Right lobe of liver (tissue), 6 donors: Measurements from ENCODE around the gene BEND6. TPM values are rescaled to one million over a fixed set of nuclear protein-coding genes. Genes with fewer than 3 reads are reported as not detected.

Source experiments
- ATAC-seq, 4 donors: fragments of 200-7000 bp; cut with Tn5 transposase; one replicate each; pipeline ENCODE4 v1.9.1; 2020; ENCODE audit warnings: mild to moderate bottlenecking in 4 of 4, moderate library complexity in 4 of 4
- DNase-seq, 3 donors: peaks; one replicate each; pipeline ENCODE4 v3.0.0-alpha.2; 2020
- H3K27ac ChIP-seq, 3 donors: fragments of 200-600 bp; one replicate each; pipeline ENCODE4 v1.8.0; 2022
- H3K27me3 ChIP-seq, 2 donors: fragments of 200-600 bp; one replicate each; pipeline ENCODE4 v1.8.0; 2022
- H3K36me3 ChIP-seq, 4 donors: fragments of 200-600 bp; sonication (generic) in 1 of 4; one replicate each; pipeline versions ENCODE4 v1.5.1 to v1.8.0; 2017 to 2022; ENCODE audit warnings: control low read depth in 1 of 4
- H3K4me1 ChIP-seq, 4 donors: fragments of 200-600 bp; sonication (generic) in 1 of 4; one replicate each; pipeline versions ENCODE4 v1.5.1 to v1.8.0; 2017 to 2022; ENCODE audit warnings: control low read depth in 1 of 4
- H3K4me3 ChIP-seq, 3 donors: fragments of 200-600 bp; one replicate each; pipeline ENCODE4 v1.8.0; 2022
- H3K9me3 ChIP-seq, 4 donors: fragments of 200-600 bp; sonication (generic) in 1 of 4; one replicate each; pipeline versions ENCODE4 v1.5.1 to v1.8.0; 2017 to 2022; ENCODE audit warnings: control low read depth in 1 of 4
- POLR2A ChIP-seq: fragments of 450-650 bp; IDR thresholded peaks from one replicate; pipeline ENCODE4 v1.6.1; 2017; ENCODE audit warnings: antibody characterized with exemption, mild to moderate bottlenecking
- WGBS: methylation state at CpG from one replicate; pipeline ENCODE4 v1.1.6; 2018; ENCODE audit warnings: low coverage, low lambda C conversion rate; ENCODE audit not compliant: insufficient coverage; ENCODE audit errors: missing lambda C conversion rate; 5-methylcytosine and 5-hydroxymethylcytosine counted together
- intact Hi-C, 2 donors: fragments of 100-400 bp; cut with DNase I; formaldehyde crosslinking; loops; one replicate each; pipeline versions ENCODE4 v1.11.2 to v1.14.1; 2022
- total RNA-seq, 6 experiments: library from RNA; depleted of rRNA in 2 of 6; stranded (reverse); fragments of >200 nt in 2 of 6; fragmentation: NEBNext Ultra II Directional in 3 of 6; extraction: Animal tissue kit (Norgen Biotek cat#: 25700) in 3 of 6; gene quantifications; one replicate each; pipeline versions ENCODE4 v1.1.0 to v1.2.4, GENCODE V29; 2016 to 2023
- TF ChIP-seq, protein P1 (sequence below), 4 donors: fragments of 200-600 bp in 3 of 4; fragments of 450-650 bp in 1 of 4; IDR thresholded peaks; one replicate each; pipeline versions ENCODE4 v1.5.1 to v1.8.0; 2016 to 2022; ENCODE audit warnings: antibody characterized with exemption in 4 of 4, mild to moderate bottlenecking in 2 of 4
- donor health status: DM: no; HTN: yes; CAD: no.
- donor health status: DM: no; HTN: no; CAD: no.
- donor health status: DM: no; HTN: no; CAD: no.
- donor health status: DM: no; HTN: yes; CAD: no.
- donor health status: DM: no; HTN: yes; CAD: no.

Gene BEND6
- total RNA-seq, 6 experiments from 2014 or later: not detected

DNA sequence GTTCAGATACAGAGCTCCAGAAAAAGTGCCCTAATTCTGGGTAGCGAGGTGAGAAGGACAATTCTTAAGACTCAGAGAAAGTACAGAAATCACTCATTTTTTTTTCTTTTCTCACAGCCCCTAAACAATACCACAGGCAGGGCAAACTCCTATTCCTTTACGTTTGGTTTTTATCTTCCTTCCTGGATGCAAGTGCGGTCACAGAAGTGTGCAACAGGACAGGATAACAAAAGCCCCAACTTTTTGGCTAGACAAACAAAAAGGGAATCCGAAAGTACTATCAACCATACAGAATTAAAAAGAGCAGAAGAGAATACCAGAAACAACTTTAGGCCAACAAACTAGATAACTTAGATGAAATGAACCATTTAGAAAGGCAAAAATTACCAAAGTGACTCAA is 18.4 kb upstream of the BEND6 start:
- 22% methylated on average over 4 of the region's 4 CpGs for WGBS
- intact Hi-C loops: no loop called here
- Histone ChIP-seq H3K27ac (no peak overlapping the region), H3K4me1 (no peaks in the 10 kb centered on the region), H3K27me3 (no peaks in the 10 kb centered on the region), H3K4me3 (no peak overlapping the region), H3K36me3 (no peaks in the 10 kb centered on the region), H3K9me3 (no peaks in the 10 kb centered on the region)
- ATAC-seq (no peak), DNase-seq (no peak)
- TF ChIP-seq, protein P1, sequence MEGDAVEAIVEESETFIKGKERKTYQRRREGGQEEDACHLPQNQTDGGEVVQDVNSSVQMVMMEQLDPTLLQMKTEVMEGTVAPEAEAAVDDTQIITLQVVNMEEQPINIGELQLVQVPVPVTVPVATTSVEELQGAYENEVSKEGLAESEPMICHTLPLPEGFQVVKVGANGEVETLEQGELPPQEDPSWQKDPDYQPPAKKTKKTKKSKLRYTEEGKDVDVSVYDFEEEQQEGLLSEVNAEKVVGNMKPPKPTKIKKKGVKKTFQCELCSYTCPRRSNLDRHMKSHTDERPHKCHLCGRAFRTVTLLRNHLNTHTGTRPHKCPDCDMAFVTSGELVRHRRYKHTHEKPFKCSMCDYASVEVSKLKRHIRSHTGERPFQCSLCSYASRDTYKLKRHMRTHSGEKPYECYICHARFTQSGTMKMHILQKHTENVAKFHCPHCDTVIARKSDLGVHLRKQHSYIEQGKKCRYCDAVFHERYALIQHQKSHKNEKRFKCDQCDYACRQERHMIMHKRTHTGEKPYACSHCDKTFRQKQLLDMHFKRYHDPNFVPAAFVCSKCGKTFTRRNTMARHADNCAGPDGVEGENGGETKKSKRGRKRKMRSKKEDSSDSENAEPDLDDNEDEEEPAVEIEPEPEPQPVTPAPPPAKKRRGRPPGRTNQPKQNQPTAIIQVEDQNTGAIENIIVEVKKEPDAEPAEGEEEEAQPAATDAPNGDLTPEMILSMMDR (IDR thresholded peaks at IDR 0.05): no peak
- no peak for TF ChIP-seq POLR2A

- Histone ChIP-seq H3K36me3 (no peaks in the 10 kb centered on the region), H3K27me3 (no peaks in the 10 kb centered on the region), H3K9me3 (no peaks in the 10 kb centered on the region), H3K27ac (no peak overlapping the region), H3K4me3 (no peak overlapping the region), H3K4me1 (no peaks in the 10 kb centered on the region)
- 43% methylated on average over 1 of the region's 1 CpG for WGBS
- intact Hi-C loops: no loop called here
- TF ChIP-seq, protein P1 (IDR thresholded peaks at IDR 0.05): no peak
- no peak for TF ChIP-seq POLR2A
- DNase-seq: peak in 1 of 3 donors; percentile 43
- ATAC-seq: peak in 3 of 4 donors; percentile 35 to 100 (median 60)
Measured at GRCh38 chr6:56938649-56939191, 16.2 kb upstream of the BEND6 start.

DNA sequence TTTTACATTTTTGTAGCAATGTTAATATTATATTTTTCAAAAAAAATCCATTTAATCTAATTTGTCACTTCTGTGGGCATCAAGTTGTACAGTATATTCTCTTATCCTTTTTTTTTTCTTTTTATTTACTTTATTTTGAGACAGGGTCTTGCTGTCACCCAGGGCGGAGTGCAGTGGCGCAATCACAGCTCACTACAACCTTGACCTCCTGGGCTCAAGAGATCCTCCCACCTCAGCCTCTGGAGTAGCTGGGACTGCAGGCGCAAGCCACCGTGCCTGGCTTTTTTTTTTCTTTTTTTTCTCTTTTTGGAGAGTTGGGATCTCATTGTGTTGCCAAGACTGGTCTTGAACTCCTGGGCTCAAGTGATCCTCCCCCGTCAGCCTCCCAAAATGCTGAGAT is 14.4 kb upstream of the BEND6 start:
- Histone ChIP-seq H3K9me3 (no peaks in the 10 kb centered on the region), H3K36me3 (no peaks in the 10 kb centered on the region), H3K4me1 (no peaks in the 10 kb centered on the region), H3K4me3 (no peak overlapping the region), H3K27ac (no peak overlapping the region), H3K27me3 (no peaks in the 10 kb centered on the region)
- TF ChIP-seq POLR2A: no peak
- TF ChIP-seq, protein P1 (IDR thresholded peaks at IDR 0.05): no peak
- 84% methylated on average over 5 of the region's 5 CpGs for WGBS
- intact Hi-C loops: no loop called here
- DNase-seq (no peak), ATAC-seq (no peak)

GRCh38 chr6:56940977-56941376 is 13.9 kb upstream of the BEND6 start:
- Histone ChIP-seq H3K9me3 (no peaks in the 10 kb centered on the region), H3K36me3 (no peaks in the 10 kb centered on the region), H3K4me1 (no peaks in the 10 kb centered on the region), H3K4me3 (no peak overlapping the region), H3K27ac (no peak overlapping the region), H3K27me3 (no peaks in the 10 kb centered on the region)
- TF ChIP-seq POLR2A: no peak
- TF ChIP-seq, protein P1 (IDR thresholded peaks at IDR 0.05): no peak
- intact Hi-C loops: no loop called here
- DNase-seq (no peak), ATAC-seq (no peak)

GRCh38 chr6:56944661-56945060 is 10.2 kb upstream of the BEND6 start:
- Histone ChIP-seq H3K36me3 (no peaks in the 10 kb centered on the region), H3K4me1 (no peaks in the 10 kb centered on the region), H3K4me3 (no peak overlapping the region), H3K27me3 (no peaks in the 10 kb centered on the region), H3K9me3 (no peaks in the 10 kb centered on the region), H3K27ac (no peak overlapping the region)
- DNase-seq (no peak), ATAC-seq (no peak)
- intact Hi-C loops: no loop called here
- TF ChIP-seq POLR2A: no peak
- TF ChIP-seq, protein P1 (IDR thresholded peaks at IDR 0.05): no peak
